22Rv1 (cell line): ENCODE data around the gene GAD2.

ENCODE experiments used
- CTCF ChIP-seq: fragments of 450-650 bp; IDR thresholded peaks from 2 replicates; pipeline ENCODE4 v1.5.1; 2017; ENCODE audit warnings: mild to moderate bottlenecking
- ZFX ChIP-seq: fragments of 450-650 bp; IDR thresholded peaks from 2 replicates; pipeline ENCODE4 v1.6.1; 2017; ENCODE audit warnings: antibody characterized with exemption, borderline replicate concordance

- TF ChIP-seq CTCF = no peak
- TF ChIP-seq ZFX = no peak
These were observed 57.8 kb downstream of the GAD2 start for GRCh38 chr10:26274391-26274790.
